Mesendoderm (in vitro differentiated cells): ENCODE data around the gene HGD.
A peak's percentile ranks its signal among the peaks of the same experiment; 100 is the strongest.

Experiments used
- DNase-seq: peaks from one replicate; pipeline ENCODE4 v3.0.0; 2013
- H2AK5ac ChIP-seq: 2 replicates; pipeline ENCODE4 v1.6.1; 2013; ENCODE audit warnings: low read length, inconsistent platforms
- H2BK120ac ChIP-seq: 2 replicates; pipeline ENCODE4 v1.6.1; 2013; ENCODE audit warnings: low read depth, mild to moderate bottlenecking, low read length, moderate library complexity, mixed read lengths
- H2BK15ac ChIP-seq: replicated peaks from 2 replicates; pipeline ENCODE4 v1.6.1; 2013; ENCODE audit warnings: low read depth, mild to moderate bottlenecking, moderate library complexity
- H2BK5ac ChIP-seq: 2 replicates; pipeline ENCODE4 v1.6.1; 2013; ENCODE audit warnings: low read length, inconsistent platforms
- H3K18ac ChIP-seq: 2 replicates; pipeline ENCODE4 v1.6.1; 2013; ENCODE audit warnings: mild to moderate bottlenecking, low read length, mixed read lengths
- H3K23ac ChIP-seq: one replicate; pipeline ENCODE4 v1.6.1; 2013; ENCODE audit warnings: low read length
- H3K27ac ChIP-seq: 2 replicates; pipeline ENCODE4 v1.5.1; 2013; ENCODE audit warnings: low read depth, mild to moderate bottlenecking, inconsistent platforms, low read length, moderate library complexity
- H3K27me3 ChIP-seq: 2 replicates; pipeline ENCODE4 v1.6.1; 2013; ENCODE audit warnings: low read length, control low read depth, mild to moderate bottlenecking, inconsistent platforms; ENCODE audit not compliant: insufficient read depth, poor library complexity
- H3K36me3 ChIP-seq: 2 replicates; pipeline ENCODE4 v1.6.1; 2013; ENCODE audit warnings: low read length, inconsistent platforms; ENCODE audit not compliant: control insufficient read depth, insufficient read depth
- H3K4ac ChIP-seq: one replicate; pipeline ENCODE4 v1.6.1; 2013; ENCODE audit warnings: low read depth, mild to moderate bottlenecking, low read length, moderate library complexity
- H3K4me1 ChIP-seq: 2 replicates; pipeline ENCODE4 v1.6.1; 2013; ENCODE audit warnings: low read depth, low read length, inconsistent platforms; ENCODE audit not compliant: control insufficient read depth
- H3K4me2 ChIP-seq: 2 replicates; pipeline ENCODE4 v1.6.1; 2013; ENCODE audit warnings: low read length
- H3K4me3 ChIP-seq: 2 replicates; pipeline ENCODE4 v1.5.1; 2013; ENCODE audit warnings: mild to moderate bottlenecking, low read length
- H3K56ac ChIP-seq: one replicate; pipeline ENCODE4 v1.6.1; 2013; ENCODE audit warnings: low read length
- H3K79me1 ChIP-seq: 2 replicates; pipeline ENCODE4 v1.6.1; 2013; ENCODE audit warnings: low read length, inconsistent platforms
- H3K79me2 ChIP-seq: 2 replicates; pipeline ENCODE4 v1.6.1; 2013; ENCODE audit warnings: mild to moderate bottlenecking, low read length; ENCODE audit not compliant: control insufficient read depth, insufficient read depth
- H3K9ac ChIP-seq: 2 replicates; pipeline ENCODE4 v1.6.1; 2013; ENCODE audit warnings: low read length, inconsistent platforms
- H4K5ac ChIP-seq: one replicate; pipeline ENCODE4 v1.6.1; 2013; ENCODE audit warnings: low read length
- H4K8ac ChIP-seq: one replicate; pipeline ENCODE4 v1.6.1; 2013; ENCODE audit warnings: low read depth, mild to moderate bottlenecking, control low read depth, low read length, moderate library complexity
- WGBS: extraction: QIAGEN DNeasy Blood & Tissue Kit; methylation state at CpG from one replicate; pipeline ENCODE4 v1.1.7; 2013; ENCODE audit warnings: low lambda C conversion rate, missing lambda C conversion rate; ENCODE audit not compliant: insufficient coverage; ENCODE audit errors: extremely low coverage; 5-methylcytosine and 5-hydroxymethylcytosine counted together

HGD gene

GRCh38 chr3:120599211-120599610 lies 82.8 kb downstream of the HGD start:
- Histone ChIP-seq H3K79me1 (peaks cover 7% of the 10 kb centered on the region), H2BK15ac (no peak overlapping the region), H3K56ac (no peak overlapping the region), H3K23ac (no peak overlapping the region), H3K4me1 (no peaks in the 10 kb centered on the region), H2BK120ac (no peak overlapping the region), H3K36me3 (no peaks in the 10 kb centered on the region), H3K18ac (no peak overlapping the region), H3K4ac (no peak overlapping the region), H4K8ac (no peak overlapping the region), H2AK5ac (no peak overlapping the region), H3K79me2 (peaks cover 19% of the 10 kb centered on the region), H3K4me2 (no peak overlapping the region), H3K27ac (no peak overlapping the region), H4K5ac (no peak overlapping the region), H3K9ac (no peak overlapping the region), H3K27me3 (no peaks in the 10 kb centered on the region), H2BK5ac (no peak overlapping the region), H3K4me3 (no peak overlapping the region)
- no CpG with 5 or more reads among the region's 3 CpGs for WGBS
- DNase-seq, result no peak

- WGBS, result no CpG with 5 or more reads among the region's 1 CpG
Measured at GRCh38 chr3:120597445-120598049, 84.5 kb downstream of the HGD start.

GRCh38 chr3:120596853-120597223 lies 85.2 kb downstream of the HGD start:
- peak overlapping the region; percentile 97 for H3K56ac ChIP-seq
- peaks cover 19% of the 10 kb centered on the region for H3K79me2 ChIP-seq
- H3K4ac ChIP-seq, result no peak overlapping the region
- no peak overlapping the region for H2BK5ac ChIP-seq
- no peak overlapping the region for H2BK120ac ChIP-seq
- H3K4me2 ChIP-seq, result peak overlapping the region; percentile 37
- peak overlapping the region; percentile 94 for H3K18ac ChIP-seq
- H3K27me3 ChIP-seq, result no peaks in the 10 kb centered on the region
- H4K5ac ChIP-seq, result no peak overlapping the region
- H3K36me3 ChIP-seq, result no peaks in the 10 kb centered on the region
- H3K79me1 ChIP-seq, result peaks cover 7% of the 10 kb centered on the region
- no peak overlapping the region for H3K27ac ChIP-seq
- H3K9ac ChIP-seq, result peak overlapping the region; percentile 92
- H3K4me3 ChIP-seq, result peak overlapping the region; percentile 83
- no peak overlapping the region for H2AK5ac ChIP-seq
- H3K23ac ChIP-seq, result no peak overlapping the region
- DNase-seq, result no peak
- WGBS, result no CpG with 5 or more reads among the region's 3 CpGs
- no peak overlapping the region for H4K8ac ChIP-seq
- H3K4me1 ChIP-seq, result no peaks in the 10 kb centered on the region
- no peak overlapping the region for H2BK15ac ChIP-seq

More at GRCh38 chr3:120597445-120598049, 84.5 kb downstream of the HGD start:
- Histone ChIP-seq H2BK120ac (no peak overlapping the region), H3K4me2 (peak overlapping the region; percentile 8), H2BK15ac (no peak overlapping the region), H4K5ac (no peak overlapping the region), H3K79me2 (peaks cover 19% of the 10 kb centered on the region), H2AK5ac (no peak overlapping the region), H3K4ac (no peak overlapping the region), H3K18ac (no peak overlapping the region), H3K4me3 (no peak overlapping the region), H3K27me3 (no peaks in the 10 kb centered on the region), H3K27ac (no peak overlapping the region), H3K56ac (peak overlapping the region; percentile 56), H3K9ac (peak overlapping the region; percentile 33), H3K4me1 (no peaks in the 10 kb centered on the region), H4K8ac (no peak overlapping the region), H3K79me1 (peaks cover 7% of the 10 kb centered on the region), H3K23ac (no peak overlapping the region), H2BK5ac (no peak overlapping the region), H3K36me3 (no peaks in the 10 kb centered on the region)
- no peak for DNase-seq

GRCh38 chr3:120596116-120596852 lies 85.8 kb downstream of the HGD start, which contains the start of gene NDUFB4:
Gene NDUFB4, plus strand, starts transcription at chr3:120596336. Its CDS starts 24 bp downstream, at chr3:120596360.
- Histone ChIP-seq H3K36me3 (no peaks in the 10 kb centered on the region), H3K4me2 (peak within 1 kb of the TSS; percentile 51), H3K79me2 (peaks cover 19% of the 10 kb centered on the region), H4K5ac (no peak within 1 kb of the TSS), H3K27ac (peak within 1 kb of the TSS; percentile 68), H3K4me3 (peak within 1 kb of the TSS; percentile 83), H3K56ac (peak within 1 kb of the TSS; percentile 97), H2BK120ac (no peak within 1 kb of the TSS), H4K8ac (peak within 1 kb of the TSS; percentile 41), H3K18ac (peak within 1 kb of the TSS; percentile 94), H2BK15ac (no peak within 1 kb of the TSS), H2AK5ac (no peak within 1 kb of the TSS), H3K23ac (no peak within 1 kb of the TSS), H3K9ac (peak within 1 kb of the TSS; percentile 92), H3K27me3 (no peaks in the 10 kb centered on the region), H3K4ac (peak within 1 kb of the TSS; percentile 96), H2BK5ac (peak within 1 kb of the TSS; percentile 66), H3K79me1 (peaks cover 7% of the 10 kb centered on the region), H3K4me1 (no peaks in the 10 kb centered on the region)
- WGBS, result no CpG with 5 or more reads among the region's 53 CpGs
- DNase-seq, result peak; percentile 100

GRCh38 chr3:120595788-120596115 lies 86.3 kb downstream of the HGD start:
- H3K27ac ChIP-seq, result no peak overlapping the region
- no peak overlapping the region for H2BK120ac ChIP-seq
- no peak overlapping the region for H2AK5ac ChIP-seq
- H2BK5ac ChIP-seq, result no peak overlapping the region
- peak overlapping the region; percentile 51 for H3K4me2 ChIP-seq
- no CpG with 5 or more reads among the region's 4 CpGs for WGBS
- no peaks in the 10 kb centered on the region for H3K27me3 ChIP-seq
- no peak overlapping the region for H4K8ac ChIP-seq
- H3K56ac ChIP-seq, result peak overlapping the region; percentile 75
- no peak overlapping the region for H4K5ac ChIP-seq
- no peak overlapping the region for H3K23ac ChIP-seq
- H3K36me3 ChIP-seq, result no peaks in the 10 kb centered on the region
- peak overlapping the region; percentile 44 for H3K9ac ChIP-seq
- no peak overlapping the region for H2BK15ac ChIP-seq
- no peak overlapping the region for H3K4me3 ChIP-seq
- H3K79me2 ChIP-seq, result peaks cover 19% of the 10 kb centered on the region
- peaks cover 7% of the 10 kb centered on the region for H3K79me1 ChIP-seq
- DNase-seq, result no peak
- H3K18ac ChIP-seq, result no peak overlapping the region
- H3K4me1 ChIP-seq, result no peaks in the 10 kb centered on the region
- no peak overlapping the region for H3K4ac ChIP-seq
